Endothelial cell of umbilical vein (primary cell): ENCODE data around the gene KIF19. TPM values are rescaled to one million over a fixed set of nuclear protein-coding genes. Genes with fewer than 3 reads are reported as not detected.

ENCODE experiments used
- BruUV-seq: library from RNA; stranded (reverse); fragments of 400-500 nt; replicated peaks from 2 replicates; lab custom pipeline; 2021; lab: Mats Ljungman, UMichigan
- CTCF ChIA-PET: fragments of 300-600, 350-600 bp; sonication (Branson Sonifier 250); formaldehyde crosslinking; loops from one replicate; lab custom pipeline; 2021; ENCODE audit warnings: antibody characterized with exemption, inconsistent platforms; lab: Charles Lee
- POLR2A ChIA-PET: fragments of 300-600, 350-600 bp; sonication (Branson Sonifier 250); formaldehyde crosslinking; loops from one replicate; lab custom pipeline; 2021; ENCODE audit warnings: antibody characterized with exemption, inconsistent platforms; lab: Charles Lee
- DNase-seq: peaks from one replicate; pipeline ENCODE4 v3.0.0-alpha.2; 2011; ENCODE audit warnings: low read depth, low spot score
- FAIRE-seq: peaks from 2 replicates; lab custom pipeline; 2011; peaks lifted over from hg19 to GRCh38; lab: Jason Lieb, UNC
- H2AFZ ChIP-seq: 2 replicates; pipeline ENCODE4 v1.6.0; 2012; ENCODE audit warnings: low read depth, low read length, control low read depth, inconsistent platforms
- H3K27ac ChIP-seq: 2 replicates; pipeline ENCODE4 v1.5.1; 2011; ENCODE audit warnings: low read depth, mild to moderate bottlenecking, control low read depth, low read length, moderate library complexity; ENCODE audit not compliant: insufficient read depth
- H3K27me3 ChIP-seq, 2 experiments: 2 replicates each; pipeline versions ENCODE4 v1.6.0 to v1.6.1; 2011; ENCODE audit warnings: low read length in 2 of 2, mixed read lengths in 1 of 2; ENCODE audit not compliant: control insufficient read depth in 2 of 2, insufficient read depth in 2 of 2
- H3K36me3 ChIP-seq, 2 experiments: 2 replicates in 1 of 2; 3 replicates in 1 of 2; pipeline ENCODE4 v1.5.1; 2011; ENCODE audit warnings: low read length in 2 of 2, mild to moderate bottlenecking in 1 of 2, moderate library complexity in 1 of 2; ENCODE audit not compliant: control insufficient read depth in 2 of 2, insufficient read depth in 2 of 2; ENCODE audit errors: extremely low read depth in 1 of 2
- H3K4me1 ChIP-seq: 3 replicates; pipeline ENCODE4 v1.5.1; 2011; ENCODE audit warnings: mild to moderate bottlenecking, low read length; ENCODE audit not compliant: control insufficient read depth, insufficient read depth; ENCODE audit errors: extremely low read depth
- H3K4me2 ChIP-seq: 2 replicates; pipeline ENCODE4 v1.6.1; 2011; ENCODE audit warnings: low read length, control low read depth, mixed read lengths; ENCODE audit not compliant: insufficient read depth
- H3K4me3 ChIP-seq, 3 experiments: fragments of 200-600 bp in 1 of 3; sonication (generic), shearing (Covaris generic) in 1 of 3; replicated peaks in 1 of 3; 2 replicates each; pipeline ENCODE4 v1.5.1; 2011 to 2016; ENCODE audit warnings: control low read depth in 3 of 3, low read length in 3 of 3, mild to moderate bottlenecking in 2 of 3, inconsistent platforms in 1 of 3, low read depth in 1 of 3, moderate library complexity in 1 of 3; ENCODE audit not compliant: insufficient read depth in 1 of 3
- H3K79me2 ChIP-seq: 2 replicates; pipeline ENCODE4 v1.6.0; 2012; ENCODE audit warnings: low read length, inconsistent platforms; ENCODE audit not compliant: control insufficient read depth, insufficient read depth
- H3K9ac ChIP-seq: replicated peaks from 2 replicates; pipeline ENCODE3; 2011; ENCODE audit warnings: low read length, control low read depth; ENCODE audit not compliant: insufficient read depth; ENCODE audit errors: extremely low read depth
- H3K9me1 ChIP-seq: replicated peaks from 3 replicates; pipeline ENCODE4 v1.6.0; 2011; ENCODE audit warnings: mild to moderate bottlenecking, low read length; ENCODE audit not compliant: control insufficient read depth, insufficient read depth; ENCODE audit errors: extremely low read depth
- H3K9me3 ChIP-seq: replicated peaks from 2 replicates; pipeline ENCODE4 v1.5.1; 2012; ENCODE audit warnings: low read length, inconsistent platforms; ENCODE audit not compliant: control insufficient read depth, insufficient read depth
- H4K20me1 ChIP-seq: replicated peaks from 2 replicates; pipeline ENCODE3; 2011; ENCODE audit warnings: mild to moderate bottlenecking, low read length; ENCODE audit not compliant: control insufficient read depth, insufficient read depth; ENCODE audit errors: extremely low read depth
- EZH2 ChIP-seq: IDR thresholded peaks from 2 replicates; pipeline ENCODE4 v1.6.1; 2012; ENCODE audit warnings: borderline replicate concordance, low read depth, mild to moderate bottlenecking, moderate library complexity, low read length, inconsistent platforms; ENCODE audit not compliant: severe bottlenecking
- FOS ChIP-seq: IDR thresholded peaks from 2 replicates; pipeline ENCODE4 v1.6.1; 2011; ENCODE audit warnings: mild to moderate bottlenecking, low read length, moderate library complexity, borderline replicate concordance; ENCODE audit not compliant: insufficient read depth
- GATA2 ChIP-seq: IDR thresholded peaks from 2 replicates; pipeline ENCODE4 v1.7.0; 2011; ENCODE audit warnings: low read depth, mild to moderate bottlenecking, moderate library complexity, mixed read lengths, low read length; ENCODE audit not compliant: insufficient read length, insufficient read depth
- JUN ChIP-seq: IDR thresholded peaks from 2 replicates; pipeline ENCODE4 v1.6.1; 2011; ENCODE audit warnings: borderline replicate concordance, low read depth; ENCODE audit not compliant: insufficient read length, insufficient read depth
- MYC ChIP-seq: IDR thresholded peaks from one replicate; pipeline ENCODE4 v1.6.1; 2011; ENCODE audit warnings: mild to moderate bottlenecking, low read depth, low read length
- POLR2A ChIP-seq: IDR thresholded peaks from 2 replicates; pipeline ENCODE4 v1.6.1; 2012; ENCODE audit warnings: low read depth, mild to moderate bottlenecking, control low read depth, low read length
- POLR2AphosphoS5 ChIP-seq: IDR thresholded peaks from 2 replicates; pipeline ENCODE4 v1.6.1; 2012; ENCODE audit warnings: low read depth, mild to moderate bottlenecking, control low read depth, low read length, moderate library complexity; ENCODE audit not compliant: insufficient read depth
- dilution Hi-C: fragments of 300-500 bp; cut with MboI; formaldehyde crosslinking; loops from one replicate; pipeline ENCODE4 v1.15.0; 2019; ENCODE audit warnings: low sequenced_read_pairs; ENCODE audit not compliant: extremely low pct_ligation_motif_present
- intact Hi-C: fragments of 100-400 bp; cut with micrococcal nuclease; formaldehyde crosslinking; loops from one replicate; pipeline ENCODE4 v1.10.0; 2022
- polyA plus RNA-seq, 4 experiments: library from polyadenylated mRNA; depleted of rRNA in 3 of 4; stranded (reverse) in 3 of 4; unstranded in 1 of 4; fragments of >200 nt; gene quantifications; 2 replicates each; pipeline versions ENCODE4 v1.2.1 to v1.2.3, GENCODE V29; 2011 to 2012; ENCODE audit warnings: missing spikeins in 1 of 4
- total RNA-seq: library from RNA; stranded (reverse); gene quantifications from 2 replicates; pipeline ENCODE4 v1.2.3, GENCODE V29; 2021
- TF ChIP-seq, protein P1 (sequence below), 2 donors: IDR thresholded peaks; 1 replicate in 1 of 2; 2 replicates in 1 of 2; pipeline ENCODE4 v1.5.1; 2011; ENCODE audit warnings: low read length in 2 of 2, mild to moderate bottlenecking in 2 of 2, moderate library complexity in 2 of 2, control low read depth in 1 of 2, inconsistent platforms in 1 of 2, low read depth in 1 of 2; ENCODE audit not compliant: insufficient read depth in 1 of 2; ENCODE audit errors: extremely low read depth in 1 of 2
- TF ChIP-seq, protein P2 (sequence below): IDR thresholded peaks from 2 replicates; pipeline ENCODE4 v1.6.1; 2011; ENCODE audit not compliant: insufficient read depth, insufficient read length

Gene KIF19
- total and polyA plus RNA-seq, 2 donors (not counting 3 experiments of a cell fraction or from before 2014, with no cell fraction given) = 0.10 to 0.84 TPM

DNA sequence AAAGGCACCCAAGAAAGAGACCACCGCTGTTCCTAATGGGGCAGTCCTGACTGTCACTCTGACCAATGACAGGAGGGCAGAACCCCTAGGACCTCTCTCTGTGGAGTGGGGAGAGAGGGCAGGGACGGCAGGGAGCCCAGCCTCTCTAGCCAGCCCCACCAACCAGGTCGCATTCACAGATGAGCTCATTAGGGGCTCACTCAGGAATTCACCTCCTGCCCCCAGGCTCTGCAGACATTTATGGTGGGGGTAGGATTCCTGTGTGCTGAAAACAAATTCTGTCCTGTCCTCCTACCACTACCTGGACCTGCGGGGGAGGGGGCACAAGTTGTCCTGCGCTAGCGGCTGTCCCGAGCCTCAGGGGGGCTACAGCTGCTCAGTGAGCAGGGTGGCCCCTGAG, 78.2 kb downstream of the KIF19 start:
- Histone ChIP-seq H4K20me1 (no peaks in the 10 kb centered on the region), H3K9me3 (no peaks in the 10 kb centered on the region), H3K27ac (no peak overlapping the region), H3K9me1 (no peaks in the 10 kb centered on the region), H3K79me2 (no peaks in the 10 kb centered on the region), H3K27me3 (no peaks in the 10 kb centered on the region), H3K4me1 (no peaks in the 10 kb centered on the region), H3K4me2 (no peak overlapping the region), H3K9ac (no peak overlapping the region), H2AFZ (no peak overlapping the region), H3K4me3 (no peak overlapping the region), H3K36me3 (no peaks in the 10 kb centered on the region)
- ChIA-PET POLR2A (no interaction called here), CTCF (no interaction called here)
- TF ChIP-seq FOS (no peak), POLR2AphosphoS5 (no peak), POLR2A (no peak), JUN (no peak), EZH2 (no peak), MYC (no peak), GATA2 (no peak)
- TF ChIP-seq, protein P1, sequence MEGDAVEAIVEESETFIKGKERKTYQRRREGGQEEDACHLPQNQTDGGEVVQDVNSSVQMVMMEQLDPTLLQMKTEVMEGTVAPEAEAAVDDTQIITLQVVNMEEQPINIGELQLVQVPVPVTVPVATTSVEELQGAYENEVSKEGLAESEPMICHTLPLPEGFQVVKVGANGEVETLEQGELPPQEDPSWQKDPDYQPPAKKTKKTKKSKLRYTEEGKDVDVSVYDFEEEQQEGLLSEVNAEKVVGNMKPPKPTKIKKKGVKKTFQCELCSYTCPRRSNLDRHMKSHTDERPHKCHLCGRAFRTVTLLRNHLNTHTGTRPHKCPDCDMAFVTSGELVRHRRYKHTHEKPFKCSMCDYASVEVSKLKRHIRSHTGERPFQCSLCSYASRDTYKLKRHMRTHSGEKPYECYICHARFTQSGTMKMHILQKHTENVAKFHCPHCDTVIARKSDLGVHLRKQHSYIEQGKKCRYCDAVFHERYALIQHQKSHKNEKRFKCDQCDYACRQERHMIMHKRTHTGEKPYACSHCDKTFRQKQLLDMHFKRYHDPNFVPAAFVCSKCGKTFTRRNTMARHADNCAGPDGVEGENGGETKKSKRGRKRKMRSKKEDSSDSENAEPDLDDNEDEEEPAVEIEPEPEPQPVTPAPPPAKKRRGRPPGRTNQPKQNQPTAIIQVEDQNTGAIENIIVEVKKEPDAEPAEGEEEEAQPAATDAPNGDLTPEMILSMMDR (IDR thresholded peaks at IDR 0.05; ENCODE audit: extremely low read depth in 1 of 2, insufficient read depth in 1 of 2, low read depth in 1 of 2, low read length in 2 of 2) = no peak
- TF ChIP-seq, protein P2, sequence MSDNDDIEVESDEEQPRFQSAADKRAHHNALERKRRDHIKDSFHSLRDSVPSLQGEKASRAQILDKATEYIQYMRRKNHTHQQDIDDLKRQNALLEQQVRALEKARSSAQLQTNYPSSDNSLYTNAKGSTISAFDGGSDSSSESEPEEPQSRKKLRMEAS = no peak
- dilution Hi-C loops = no loop called here
- BruUV-seq = no TSS peak
- DNase-seq = no peak
- intact Hi-C loops = no loop called here
- FAIRE-seq = no peak
